HG02981 (cell line): ENCODE measurements around the gene GNG13.
"Not testable (repeated sequence)": the region's sequence is repeated elsewhere in the genome, so short reads cannot be mapped to it uniquely, and the experiment has no call there.

ENCODE experiments used
- ATAC-seq: cut with Tn5 transposase; IDR thresholded peaks from one replicate; pipeline ENCODE4 v1.9.1; 2021; ENCODE audit warnings: mild to moderate bottlenecking, moderate library complexity; ENCODE audit not compliant: unreplicated experiment

The GNG13 gene

GRCh38 chr16:764184-764750 is 36.3 kb downstream of the GNG13 start:
- no peak for ATAC-seq

GRCh38 chr16:763369-764183 is 37.0 kb downstream of the GNG13 start:
- no peak for ATAC-seq

- ATAC-seq: no peak
Observed at GRCh38 chr16:762595-763268, 37.8 kb downstream of the GNG13 start.

- no peak for ATAC-seq
Observed at GRCh38 chr16:761625-762513, 38.7 kb downstream of the GNG13 start.

- no peak for ATAC-seq
Observed at GRCh38 chr16:760545-761343, 39.8 kb downstream of the GNG13 start, which contains the start of gene MSLN. Gene MSLN, plus strand, starts transcription at chr16:760734. Its CDS starts 1,947 bp downstream, at chr16:762681.

- no peak for ATAC-seq
Observed at GRCh38 chr16:760065-760464, 40.5 kb downstream of the GNG13 start.

- no peak for ATAC-seq
Observed at GRCh38 chr16:759110-759910, 41.2 kb downstream of the GNG13 start.

GRCh38 chr16:756428-756827 is 44.1 kb downstream of the GNG13 start:
- no peak for ATAC-seq

GRCh38 chr16:754656-755055 is 45.9 kb downstream of the GNG13 start:
- ATAC-seq: no peak

GRCh38 chr16:754121-754607 is 46.4 kb downstream of the GNG13 start:
- ATAC-seq: not testable (repeated sequence)

- no peak for ATAC-seq
Observed at GRCh38 chr16:752007-752312, 48.6 kb downstream of the GNG13 start.

GRCh38 chr16:751152-752006 is 49.2 kb downstream of the GNG13 start:
- ATAC-seq: no peak

GRCh38 chr16:750485-750884 is 50.0 kb downstream of the GNG13 start:
- ATAC-seq: no peak

GRCh38 chr16:749010-749409 is 51.5 kb downstream of the GNG13 start:
- no peak for ATAC-seq
